ENCODE results near the gene MYLIP.
"Not testable (repeated sequence)": the region's sequence is repeated elsewhere in the genome, so short reads cannot be mapped to it uniquely, and the experiment has no call there.

Gene MYLIP

GRCh38 chr6:16146028-16146427 lies 17.1 kb downstream of the MYLIP start:
- DNase-seq, result no peak

GRCh38 chr6:16146527-16146955 lies 17.7 kb downstream of the MYLIP start:
- DNase-seq, result no peak

- DNase-seq, result no peak
These were observed 19.6 kb downstream of the MYLIP start for GRCh38 chr6:16148498-16148897.

- no peak for DNase-seq
These were observed 20.4 kb downstream of the MYLIP start for GRCh38 chr6:16149305-16149704.

GRCh38 chr6:16150098-16150497 lies 21.2 kb downstream of the MYLIP start:
- DNase-seq, result no peak

- DNase-seq, result no peak
These were observed 24.4 kb downstream of the MYLIP start for GRCh38 chr6:16153211-16153820.

- DNase-seq, result no peak
These were observed 26.0 kb downstream of the MYLIP start for GRCh38 chr6:16154904-16155303.

GRCh38 chr6:16157492-16157891 lies 28.6 kb downstream of the MYLIP start:
- DNase-seq, result no peak

GRCh38 chr6:16157909-16158308 lies 29.0 kb downstream of the MYLIP start:
- DNase-seq, result no peak

- DNase-seq, result no peak
These were observed 30.2 kb downstream of the MYLIP start for GRCh38 chr6:16158943-16159557.

GRCh38 chr6:16160794-16161193 lies 31.9 kb downstream of the MYLIP start:
- no peak for DNase-seq

- DNase-seq, result no peak
These were observed 33.1 kb downstream of the MYLIP start for GRCh38 chr6:16162003-16162402.

- no peak for DNase-seq
These were observed 34.2 kb downstream of the MYLIP start for GRCh38 chr6:16163066-16163465.

GRCh38 chr6:16163535-16164300 lies 34.8 kb downstream of the MYLIP start:
- no peak for DNase-seq

GRCh38 chr6:16165641-16166040 lies 36.8 kb downstream of the MYLIP start:
- no peak for DNase-seq

- no peak for DNase-seq
These were observed 38.2 kb downstream of the MYLIP start for GRCh38 chr6:16166871-16167608.

GRCh38 chr6:16168121-16168520 lies 39.2 kb downstream of the MYLIP start:
- DNase-seq, result no peak

- DNase-seq, result no peak
These were observed 40.0 kb downstream of the MYLIP start for GRCh38 chr6:16168858-16169257.

- no peak for DNase-seq
These were observed 42.5 kb downstream of the MYLIP start for GRCh38 chr6:16171400-16171799.

GRCh38 chr6:16173167-16173940 lies 44.5 kb downstream of the MYLIP start:
- no peak for DNase-seq

GRCh38 chr6:16174416-16175078 lies 45.7 kb downstream of the MYLIP start:
- no peak for DNase-seq

GRCh38 chr6:16176600-16176999 lies 47.7 kb downstream of the MYLIP start:
- DNase-seq, result not testable (repeated sequence)
